GM23338 (cell line): ENCODE results near the gene RMDN3. TPM values are rescaled to one million over a fixed set of nuclear protein-coding genes. Genes with fewer than 3 reads are reported as not detected.

Experiments used
- ATAC-seq: fragments of 200-7000 bp; cut with Tn5 transposase; 3 replicates; pipeline ENCODE4 v1.9.1; 2020
- DNase-seq: peaks from one replicate; pipeline ENCODE4 v3.0.0-alpha.2; 2015; ENCODE audit warnings: low spot score
- H2AFZ ChIP-seq: fragments of 200-600 bp; sonication (generic); 2 replicates; pipeline ENCODE4 v1.8.0; 2016; ENCODE audit warnings: antibody characterized with exemption, mild to moderate bottlenecking, moderate library complexity
- H3F3A ChIP-seq: fragments of 200-600 bp; sonication (generic); replicated peaks from 2 replicates; pipeline ENCODE4 v1.8.0; 2017; ENCODE audit warnings: antibody characterized with exemption, mixed run types, low read depth
- H3K27ac ChIP-seq: fragments of 200-600 bp; sonication (generic); 2 replicates; pipeline ENCODE4 v1.6.1; 2016; ENCODE audit warnings: low read depth
- H3K27me3 ChIP-seq: fragments of 200-600 bp; sonication (generic); 2 replicates; pipeline ENCODE4 v1.8.0; 2016; ENCODE audit warnings: mild to moderate bottlenecking, mixed run types, moderate library complexity; ENCODE audit not compliant: insufficient read depth
- H3K36me3 ChIP-seq: fragments of 200-600 bp; sonication (generic); 2 replicates; pipeline ENCODE4 v1.8.0; 2016; ENCODE audit warnings: mild to moderate bottlenecking; ENCODE audit not compliant: insufficient read depth
- H3K4me1 ChIP-seq: fragments of 200-600 bp; sonication (generic); 2 replicates; pipeline ENCODE4 v1.8.0; 2016; ENCODE audit warnings: mild to moderate bottlenecking, moderate library complexity; ENCODE audit not compliant: insufficient read depth
- H3K4me2 ChIP-seq: fragments of 200-600 bp; sonication (generic); 2 replicates; pipeline ENCODE4 v1.7.1; 2017; ENCODE audit warnings: mixed run types
- H3K4me3 ChIP-seq: fragments of 200-600 bp; sonication (generic); 2 replicates; pipeline ENCODE4 v1.6.1; 2016; ENCODE audit warnings: mixed run types
- H3K79me2 ChIP-seq: fragments of 200-600 bp; sonication (generic); replicated peaks from 2 replicates; pipeline ENCODE4 v1.8.0; 2017; ENCODE audit warnings: mild to moderate bottlenecking; ENCODE audit not compliant: insufficient read depth
- H3K9me2 ChIP-seq: fragments of 200-600 bp; sonication (generic); 2 replicates; pipeline ENCODE4 v1.8.0; 2017; ENCODE audit not compliant: insufficient read depth
- H4K20me1 ChIP-seq: fragments of 200-600 bp; sonication (generic); replicated peaks from 2 replicates; pipeline ENCODE4 v1.8.0; 2017; ENCODE audit warnings: mild to moderate bottlenecking; ENCODE audit not compliant: insufficient read depth
- H3K27ac Mint-ChIP-seq: 2 replicates; pipeline ENCODE4 v1.8.0; 2020; ENCODE audit warnings: inconsistent platforms, mild to moderate bottlenecking, moderate library complexity, mixed read lengths
- H3K27me3 Mint-ChIP-seq: 3 replicates; pipeline ENCODE4 v1.8.0; 2022; ENCODE audit warnings: low read depth, mild to moderate bottlenecking, moderate library complexity, mixed read lengths, inconsistent platforms; ENCODE audit not compliant: insufficient read depth, poor library complexity
- H3K36me3 Mint-ChIP-seq: 3 replicates; pipeline ENCODE4 v1.8.0; 2021; ENCODE audit warnings: low read depth, mild to moderate bottlenecking, inconsistent platforms, moderate library complexity, mixed read lengths
- H3K4me1 Mint-ChIP-seq: 3 replicates; pipeline ENCODE4 v1.8.0; 2020; ENCODE audit warnings: mild to moderate bottlenecking, inconsistent platforms, mixed read lengths
- H3K4me3 Mint-ChIP-seq: 3 replicates; pipeline ENCODE4 v1.8.0; 2021; ENCODE audit warnings: moderate library complexity, mild to moderate bottlenecking, inconsistent platforms, mixed read lengths
- H3K9me3 Mint-ChIP-seq: 3 replicates; pipeline ENCODE4 v1.8.0; 2020; ENCODE audit warnings: moderate library complexity, mild to moderate bottlenecking, inconsistent platforms, mixed read lengths
- JUNB ChIP-seq: IDR thresholded peaks from one replicate; pipeline ENCODE4 v1.6.1; 2016; ENCODE audit warnings: antibody characterized with exemption; ENCODE audit not compliant: unreplicated experiment
- NANOG ChIP-seq: IDR thresholded peaks from 2 replicates; pipeline ENCODE4 v1.6.1; 2016; ENCODE audit warnings: antibody characterized with exemption, borderline replicate concordance
- REST ChIP-seq: IDR thresholded peaks from one replicate; pipeline ENCODE4 v1.6.1; 2018; ENCODE audit warnings: antibody characterized with exemption; ENCODE audit not compliant: unreplicated experiment
- STAT1 ChIP-seq: IDR thresholded peaks from one replicate; pipeline ENCODE4 v1.6.1; 2016; ENCODE audit warnings: antibody characterized with exemption; ENCODE audit not compliant: unreplicated experiment
- ZNF114 ChIP-seq: fragments of 250-450 bp; sonication (Bioruptor Pico); IDR thresholded peaks from 2 replicates; pipeline ENCODE4 v1.5.0; 2020; ENCODE audit warnings: mild to moderate bottlenecking, moderate library complexity
- ZNF331 ChIP-seq: fragments of 250-450 bp; sonication (Bioruptor Pico); IDR thresholded peaks from 2 replicates; pipeline ENCODE4 v1.5.0; 2020; ENCODE audit warnings: low read depth, mild to moderate bottlenecking, moderate library complexity
- polyA plus RNA-seq: library from polyadenylated mRNA; unstranded; fragments of >200 nt; fragmentation: Nextera tagmentation; extraction: Ambion mirVana; gene quantifications from 2 replicates; pipeline ENCODE4 v1.2.1, GENCODE V29; 2016
- total RNA-seq: library from RNA; depleted of rRNA; stranded (reverse); fragments of >200 nt; shearing (Covaris generic); gene quantifications from 2 replicates; pipeline ENCODE4 v1.2.3, GENCODE V29; 2014
- TF ChIP-seq, protein P1 (sequence below): IDR thresholded peaks from 2 replicates; pipeline ENCODE4 v1.6.1; 2016; ENCODE audit warnings: antibody characterized with exemption
- TF ChIP-seq, protein P2 (sequence below): fragments of 250-450 bp; sonication (Bioruptor Pico); IDR thresholded peaks from 2 replicates; pipeline ENCODE4 v1.5.0; 2020; ENCODE audit warnings: mild to moderate bottlenecking, moderate library complexity
- TF ChIP-seq, protein P3 (sequence below), 2 experiments: fragments of 200-600 bp in 1 of 2; sonication (generic) in 1 of 2; conservative IDR thresholded peaks; 2 replicates each; pipeline versions ENCODE4 v1.5.1 to v1.6.1; 2016 to 2017; ENCODE audit warnings: antibody characterized with exemption in 2 of 2, low read depth in 2 of 2, mild to moderate bottlenecking in 2 of 2, moderate library complexity in 1 of 2

RMDN3 gene
- total and polyA plus RNA-seq, 2 experiments from 2014 or later = 15.6 to 17.0 TPM

DNA sequence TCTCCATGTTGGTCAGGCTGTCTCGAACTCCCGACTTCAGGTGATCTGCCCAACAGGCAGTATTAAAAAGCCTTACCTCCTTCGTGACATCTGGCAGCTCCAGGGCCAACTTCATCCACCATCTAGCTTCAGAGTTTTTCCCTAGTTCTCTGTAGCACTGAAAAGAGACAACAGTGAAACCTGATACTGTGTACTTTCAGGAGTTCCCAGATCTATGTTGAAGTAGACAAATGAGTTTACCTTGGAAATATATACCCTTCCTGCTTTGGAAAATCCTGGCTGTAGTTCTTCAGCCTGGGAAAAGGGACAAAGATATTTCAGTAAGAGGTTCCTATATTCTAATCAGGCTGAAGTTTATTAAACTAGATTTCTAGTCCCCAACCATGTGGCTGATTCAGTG is 18.0 kb downstream of the RMDN3 start:
- Mint-ChIP-seq H3K36me3 (peaks cover 67% of the 10 kb centered on the region), H3K4me1 (peaks cover 35% of the 10 kb centered on the region), H3K27ac (no peak overlapping the region; the same call in 1 of the 2 replicates), H3K9me3 (no peaks in the 10 kb centered on the region), H3K4me3 (no peak overlapping the region), H3K27me3 (peaks cover 9% of the 10 kb centered on the region)
- Histone ChIP-seq H3K4me1 (peaks cover 27% of the 10 kb centered on the region), H3K9me2 (no peaks in the 10 kb centered on the region), H4K20me1 (peaks cover 10% of the 10 kb centered on the region; the same call in 1 of the 2 replicates), H2AFZ (no peak overlapping the region), H3F3A (0 out of 2 replicates have a peak, but pooled peaks cover 9% of the 10 kb centered on the region), H3K4me3 (no peak overlapping the region), H3K27ac (0 out of 2 replicates have a peak overlapping the region, but pooled peaks have one; percentile 60), H3K79me2 (no peaks in the 10 kb centered on the region), H3K4me2 (no peak overlapping the region), H3K36me3 (peaks cover 33% of the 10 kb centered on the region), H3K27me3 (no peaks in the 10 kb centered on the region)
- TF ChIP-seq, protein P1, sequence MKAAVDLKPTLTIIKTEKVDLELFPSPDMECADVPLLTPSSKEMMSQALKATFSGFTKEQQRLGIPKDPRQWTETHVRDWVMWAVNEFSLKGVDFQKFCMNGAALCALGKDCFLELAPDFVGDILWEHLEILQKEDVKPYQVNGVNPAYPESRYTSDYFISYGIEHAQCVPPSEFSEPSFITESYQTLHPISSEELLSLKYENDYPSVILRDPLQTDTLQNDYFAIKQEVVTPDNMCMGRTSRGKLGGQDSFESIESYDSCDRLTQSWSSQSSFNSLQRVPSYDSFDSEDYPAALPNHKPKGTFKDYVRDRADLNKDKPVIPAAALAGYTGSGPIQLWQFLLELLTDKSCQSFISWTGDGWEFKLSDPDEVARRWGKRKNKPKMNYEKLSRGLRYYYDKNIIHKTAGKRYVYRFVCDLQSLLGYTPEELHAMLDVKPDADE = no peak
- TF ChIP-seq, protein P2, sequence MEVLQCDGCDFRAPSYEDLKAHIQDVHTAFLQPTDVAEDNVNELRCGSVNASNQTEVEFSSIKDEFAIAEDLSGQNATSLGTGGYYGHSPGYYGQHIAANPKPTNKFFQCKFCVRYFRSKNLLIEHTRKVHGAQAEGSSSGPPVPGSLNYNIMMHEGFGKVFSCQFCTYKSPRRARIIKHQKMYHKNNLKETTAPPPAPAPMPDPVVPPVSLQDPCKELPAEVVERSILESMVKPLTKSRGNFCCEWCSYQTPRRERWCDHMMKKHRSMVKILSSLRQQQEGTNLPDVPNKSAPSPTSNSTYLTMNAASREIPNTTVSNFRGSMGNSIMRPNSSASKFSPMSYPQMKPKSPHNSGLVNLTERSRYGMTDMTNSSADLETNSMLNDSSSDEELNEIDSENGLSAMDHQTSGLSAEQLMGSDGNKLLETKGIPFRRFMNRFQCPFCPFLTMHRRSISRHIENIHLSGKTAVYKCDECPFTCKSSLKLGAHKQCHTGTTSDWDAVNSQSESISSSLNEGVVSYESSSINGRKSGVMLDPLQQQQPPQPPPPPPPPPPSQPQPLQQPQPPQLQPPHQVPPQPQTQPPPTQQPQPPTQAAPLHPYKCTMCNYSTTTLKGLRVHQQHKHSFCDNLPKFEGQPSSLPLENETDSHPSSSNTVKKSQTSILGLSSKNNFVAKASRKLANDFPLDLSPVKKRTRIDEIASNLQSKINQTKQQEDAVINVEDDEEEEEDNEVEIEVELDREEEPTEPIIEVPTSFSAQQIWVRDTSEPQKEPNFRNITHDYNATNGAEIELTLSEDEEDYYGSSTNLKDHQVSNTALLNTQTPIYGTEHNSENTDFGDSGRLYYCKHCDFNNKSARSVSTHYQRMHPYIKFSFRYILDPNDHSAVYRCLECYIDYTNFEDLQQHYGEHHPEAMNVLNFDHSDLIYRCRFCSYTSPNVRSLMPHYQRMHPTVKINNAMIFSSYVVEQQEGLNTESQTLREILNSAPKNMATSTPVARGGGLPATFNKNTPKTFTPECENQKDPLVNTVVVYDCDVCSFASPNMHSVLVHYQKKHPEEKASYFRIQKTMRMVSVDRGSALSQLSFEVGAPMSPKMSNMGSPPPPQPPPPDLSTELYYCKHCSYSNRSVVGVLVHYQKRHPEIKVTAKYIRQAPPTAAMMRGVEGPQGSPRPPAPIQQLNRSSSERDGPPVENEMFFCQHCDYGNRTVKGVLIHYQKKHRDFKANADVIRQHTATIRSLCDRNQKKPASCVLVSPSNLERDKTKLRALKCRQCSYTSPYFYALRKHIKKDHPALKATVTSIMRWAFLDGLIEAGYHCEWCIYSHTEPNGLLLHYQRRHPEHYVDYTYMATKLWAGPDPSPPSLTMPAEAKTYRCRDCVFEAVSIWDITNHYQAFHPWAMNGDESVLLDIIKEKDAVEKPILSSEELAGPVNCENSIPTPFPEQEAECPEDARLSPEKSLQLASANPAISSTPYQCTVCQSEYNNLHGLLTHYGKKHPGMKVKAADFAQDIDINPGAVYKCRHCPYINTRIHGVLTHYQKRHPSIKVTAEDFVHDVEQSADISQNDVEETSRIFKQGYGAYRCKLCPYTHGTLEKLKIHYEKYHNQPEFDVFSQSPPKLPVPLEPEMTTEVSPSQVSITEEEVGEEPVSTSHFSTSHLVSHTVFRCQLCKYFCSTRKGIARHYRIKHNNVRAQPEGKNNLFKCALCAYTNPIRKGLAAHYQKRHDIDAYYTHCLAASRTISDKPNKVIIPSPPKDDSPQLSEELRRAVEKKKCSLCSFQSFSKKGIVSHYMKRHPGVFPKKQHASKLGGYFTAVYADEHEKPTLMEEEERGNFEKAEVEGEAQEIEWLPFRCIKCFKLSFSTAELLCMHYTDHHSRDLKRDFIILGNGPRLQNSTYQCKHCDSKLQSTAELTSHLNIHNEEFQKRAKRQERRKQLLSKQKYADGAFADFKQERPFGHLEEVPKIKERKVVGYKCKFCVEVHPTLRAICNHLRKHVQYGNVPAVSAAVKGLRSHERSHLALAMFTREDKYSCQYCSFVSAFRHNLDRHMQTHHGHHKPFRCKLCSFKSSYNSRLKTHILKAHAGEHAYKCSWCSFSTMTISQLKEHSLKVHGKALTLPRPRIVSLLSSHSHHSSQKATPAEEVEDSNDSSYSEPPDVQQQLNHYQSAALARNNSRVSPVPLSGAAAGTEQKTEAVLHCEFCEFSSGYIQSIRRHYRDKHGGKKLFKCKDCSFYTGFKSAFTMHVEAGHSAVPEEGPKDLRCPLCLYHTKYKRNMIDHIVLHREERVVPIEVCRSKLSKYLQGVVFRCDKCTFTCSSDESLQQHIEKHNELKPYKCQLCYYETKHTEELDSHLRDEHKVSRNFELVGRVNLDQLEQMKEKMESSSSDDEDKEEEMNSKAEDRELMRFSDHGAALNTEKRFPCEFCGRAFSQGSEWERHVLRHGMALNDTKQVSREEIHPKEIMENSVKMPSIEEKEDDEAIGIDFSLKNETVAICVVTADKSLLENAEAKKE (CRISPR knock-in tag) = no peak
- TF ChIP-seq ZNF331 = no peak
- no peak for TF ChIP-seq REST
- TF ChIP-seq, protein P3, sequence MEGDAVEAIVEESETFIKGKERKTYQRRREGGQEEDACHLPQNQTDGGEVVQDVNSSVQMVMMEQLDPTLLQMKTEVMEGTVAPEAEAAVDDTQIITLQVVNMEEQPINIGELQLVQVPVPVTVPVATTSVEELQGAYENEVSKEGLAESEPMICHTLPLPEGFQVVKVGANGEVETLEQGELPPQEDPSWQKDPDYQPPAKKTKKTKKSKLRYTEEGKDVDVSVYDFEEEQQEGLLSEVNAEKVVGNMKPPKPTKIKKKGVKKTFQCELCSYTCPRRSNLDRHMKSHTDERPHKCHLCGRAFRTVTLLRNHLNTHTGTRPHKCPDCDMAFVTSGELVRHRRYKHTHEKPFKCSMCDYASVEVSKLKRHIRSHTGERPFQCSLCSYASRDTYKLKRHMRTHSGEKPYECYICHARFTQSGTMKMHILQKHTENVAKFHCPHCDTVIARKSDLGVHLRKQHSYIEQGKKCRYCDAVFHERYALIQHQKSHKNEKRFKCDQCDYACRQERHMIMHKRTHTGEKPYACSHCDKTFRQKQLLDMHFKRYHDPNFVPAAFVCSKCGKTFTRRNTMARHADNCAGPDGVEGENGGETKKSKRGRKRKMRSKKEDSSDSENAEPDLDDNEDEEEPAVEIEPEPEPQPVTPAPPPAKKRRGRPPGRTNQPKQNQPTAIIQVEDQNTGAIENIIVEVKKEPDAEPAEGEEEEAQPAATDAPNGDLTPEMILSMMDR (conservative IDR thresholded peaks at IDR 0.05; ENCODE audit: low read depth in 2 of 2) = no peak
- no peak for TF ChIP-seq STAT1
- no peak for TF ChIP-seq NANOG
- TF ChIP-seq ZNF114 (CRISPR knock-in tag) = no peak
- TF ChIP-seq JUNB = no peak
- no peak for DNase-seq
- no peak for ATAC-seq
